Effector CD8-positive, alpha-beta T cell (primary cell): ENCODE measurements around the gene RFT1.
A peak's percentile ranks its signal among the peaks of the same experiment; 100 is the strongest.

ENCODE experiments used
- DNase-seq: peaks from one replicate; lab custom pipeline; 2025; lab: John Stamatoyannopoulos, UW

The RFT1 gene

GRCh38 chr3:53150247-53151085 lies 20.2 kb upstream of the RFT1 start:
- no peak for DNase-seq

- DNase-seq, result no peak
Observed at GRCh38 chr3:53149699-53150098, 19.5 kb upstream of the RFT1 start.

DNA sequence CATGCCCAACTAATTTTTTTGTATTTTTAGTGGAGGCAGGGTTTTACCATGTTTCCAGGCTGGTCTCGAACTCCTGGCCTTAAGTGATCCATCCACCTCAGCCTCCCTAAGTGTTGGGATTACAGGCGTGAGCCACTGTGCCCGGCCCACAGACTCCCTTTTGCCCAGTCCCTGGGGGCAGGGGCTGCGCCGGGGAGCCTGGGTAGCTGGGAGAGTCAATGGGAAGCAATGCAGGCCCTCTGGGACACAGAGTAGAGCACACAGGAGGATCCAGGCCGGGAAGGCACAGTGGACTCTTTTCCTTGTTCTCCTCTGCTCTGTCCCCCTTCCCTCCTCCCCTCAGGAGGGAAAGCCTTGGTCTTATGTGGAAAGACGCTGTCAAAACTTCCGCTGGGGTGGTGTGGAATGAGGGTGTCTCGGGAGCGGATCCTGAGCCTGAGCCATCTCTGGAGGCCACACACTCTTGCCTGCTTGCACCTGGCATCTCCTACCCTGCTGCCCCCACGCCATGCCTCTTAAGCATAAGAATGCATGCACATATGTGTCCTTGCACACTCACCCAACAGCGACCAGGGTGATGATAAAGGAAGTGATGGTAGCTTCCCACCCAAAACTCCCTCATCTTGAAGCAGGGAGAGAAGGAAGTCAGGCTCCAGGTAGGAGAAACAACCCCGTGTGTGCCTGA lies 18.9 kb upstream of the RFT1 start:
- no peak for DNase-seq

GRCh38 chr3:53147903-53148400 lies 17.7 kb upstream of the RFT1 start:
- DNase-seq, result no peak

DNA sequence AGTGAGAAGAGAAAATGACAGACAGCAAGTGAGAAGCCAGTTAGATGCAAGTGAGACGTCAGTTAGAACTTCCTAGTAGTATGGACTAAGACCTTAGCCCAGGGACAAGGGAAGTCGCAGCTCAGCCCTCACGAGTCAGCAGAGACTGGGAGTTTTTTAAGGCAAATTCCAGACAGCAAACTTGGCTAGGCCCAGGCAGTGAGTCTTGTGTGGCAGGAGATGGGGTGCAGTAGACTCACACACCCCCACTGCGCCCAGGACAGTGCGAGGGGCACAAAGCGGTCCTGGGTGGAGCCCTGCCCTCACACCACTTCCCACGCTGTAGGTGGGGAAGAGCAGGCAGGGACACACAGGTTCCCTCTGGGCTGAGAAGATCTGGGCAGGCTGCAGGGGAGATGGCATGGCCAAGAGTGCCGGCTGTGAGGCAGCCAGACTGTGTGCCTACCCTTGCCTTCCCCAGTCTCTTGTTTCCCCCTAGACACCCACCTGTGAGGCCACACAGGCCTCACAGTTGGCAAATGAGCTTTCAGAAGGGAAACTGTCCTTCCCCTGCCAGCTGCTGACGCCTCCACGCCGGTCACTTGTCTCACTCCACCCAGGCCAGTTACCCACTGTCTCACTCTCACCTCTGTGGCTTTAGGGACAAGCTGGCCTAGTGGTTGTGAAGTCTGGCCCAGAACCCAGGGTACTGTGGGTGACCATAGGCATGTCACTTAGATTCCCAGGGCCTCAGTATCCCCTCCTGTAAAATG lies 17.1 kb upstream of the RFT1 start:
- DNase-seq, result no peak

DNA sequence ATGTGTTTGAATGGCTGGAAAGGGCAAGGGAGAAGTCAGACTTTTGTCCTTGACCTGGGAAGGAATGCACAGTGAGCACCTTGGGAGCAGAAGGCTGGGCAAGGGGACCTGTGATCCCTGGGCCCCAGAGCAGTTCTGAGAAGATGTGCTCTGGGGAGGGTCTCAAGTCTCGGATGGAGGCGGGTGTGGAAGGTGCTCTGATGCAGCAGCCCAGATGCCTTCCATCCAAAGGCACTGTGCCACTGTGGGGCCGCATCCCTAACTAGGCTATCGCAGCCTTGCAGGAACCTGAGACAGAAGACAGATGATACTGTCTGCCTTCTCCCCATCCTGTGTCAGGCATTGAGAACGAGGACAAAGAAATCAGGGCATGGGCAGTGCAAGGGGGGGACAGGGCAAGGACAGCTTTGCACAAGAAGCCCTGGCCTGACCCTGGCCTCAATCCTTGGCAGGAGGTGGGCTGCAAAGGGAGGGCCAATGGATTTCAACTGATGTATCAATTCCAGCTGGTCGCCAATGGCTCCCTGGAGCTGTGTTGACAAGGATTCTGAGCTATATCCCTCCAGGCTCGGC lies 16.2 kb upstream of the RFT1 start:
- DNase-seq, result no peak

DNA sequence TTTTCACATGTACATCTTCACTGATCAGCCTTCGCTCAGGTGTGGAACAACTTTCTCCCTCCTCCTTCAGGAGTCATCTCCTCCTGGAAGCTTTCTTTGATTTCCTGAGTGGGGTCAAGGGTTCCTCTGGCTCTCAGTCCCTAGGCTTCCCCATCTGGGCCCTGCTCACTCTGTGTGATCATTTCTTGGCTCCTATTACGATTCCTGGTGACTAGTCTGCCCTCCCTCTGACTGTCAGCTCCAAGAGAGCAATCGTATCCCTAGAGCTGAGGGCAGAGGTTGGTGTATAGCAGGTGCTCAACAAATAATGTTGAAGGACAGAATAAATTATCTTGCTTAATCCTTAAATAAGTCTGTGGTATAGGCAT lies 15.5 kb upstream of the RFT1 start:
- DNase-seq, result no peak

GRCh38 chr3:53144862-53145712 lies 14.9 kb upstream of the RFT1 start:
- DNase-seq, result no peak

- no peak for DNase-seq
Observed at GRCh38 chr3:53144446-53144845, 14.2 kb upstream of the RFT1 start.

DNA sequence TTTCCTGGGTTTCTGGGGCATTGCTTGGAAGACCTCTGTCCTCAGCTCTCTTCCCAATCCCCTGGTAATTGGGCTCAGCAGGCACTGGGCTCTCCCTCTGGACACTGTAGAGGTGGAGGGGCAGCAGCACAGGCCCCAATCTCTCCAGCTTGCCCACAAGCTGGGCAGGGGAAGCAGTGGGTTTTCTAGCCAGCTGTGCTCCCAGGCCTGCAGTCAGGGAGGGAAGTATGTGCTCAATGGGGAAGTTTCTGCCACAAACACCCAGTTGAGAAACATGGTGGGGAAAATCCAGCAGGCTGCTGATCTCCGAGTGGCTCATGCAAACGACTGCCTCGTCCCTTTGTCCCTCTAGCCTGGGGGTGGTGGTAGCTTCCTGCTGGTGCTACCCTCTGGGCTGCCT lies 12.8 kb upstream of the RFT1 start:
- no peak for DNase-seq

DNA sequence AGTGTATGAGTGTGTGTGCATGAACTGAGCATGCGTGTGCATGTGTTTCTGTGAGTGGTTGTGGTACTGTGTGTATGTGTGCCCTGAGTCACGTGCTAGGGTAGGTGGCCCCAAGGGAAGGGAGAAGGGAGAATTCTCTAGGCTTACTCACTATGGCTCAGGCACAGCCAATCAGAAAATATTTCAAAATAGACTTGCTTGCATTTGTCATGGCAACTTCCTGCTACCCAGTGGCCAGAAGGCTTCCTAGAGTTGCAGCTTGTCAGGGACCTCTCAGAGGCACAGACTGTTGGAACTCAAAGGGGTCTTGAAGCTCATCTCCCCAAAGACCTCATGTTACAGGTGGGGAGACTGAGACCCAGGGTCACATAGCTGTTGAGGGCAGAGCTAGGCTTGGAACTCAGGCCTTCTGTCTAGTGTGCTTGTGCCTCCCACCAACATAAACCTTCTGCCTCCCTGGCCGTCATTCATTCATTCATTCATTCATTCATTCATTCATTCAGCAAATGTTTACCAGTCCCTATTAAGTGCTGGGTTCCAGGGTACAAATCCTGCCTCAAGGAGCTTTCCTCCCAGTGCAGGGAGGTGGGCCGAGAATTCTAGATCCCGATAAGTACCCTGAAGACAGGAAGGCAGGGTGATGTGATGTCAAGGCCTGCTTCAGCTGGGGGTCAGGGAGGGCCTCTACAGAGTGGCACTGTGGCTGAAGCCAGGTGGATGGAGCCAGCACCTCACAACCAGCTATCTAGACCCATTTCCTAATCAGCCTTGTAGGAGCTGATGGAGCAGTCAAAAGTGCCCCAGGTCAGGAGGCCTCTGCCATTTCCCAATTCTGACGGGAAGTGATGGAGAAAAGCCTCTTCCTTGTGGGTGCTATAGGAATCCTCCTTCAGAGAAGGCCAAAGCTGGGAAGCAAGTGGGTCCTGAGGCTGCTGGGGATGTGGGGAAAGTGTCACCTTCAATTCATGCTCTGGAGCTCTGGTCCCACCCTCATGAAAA lies 10.9 kb upstream of the RFT1 start:
- DNase-seq, result no peak

DNA sequence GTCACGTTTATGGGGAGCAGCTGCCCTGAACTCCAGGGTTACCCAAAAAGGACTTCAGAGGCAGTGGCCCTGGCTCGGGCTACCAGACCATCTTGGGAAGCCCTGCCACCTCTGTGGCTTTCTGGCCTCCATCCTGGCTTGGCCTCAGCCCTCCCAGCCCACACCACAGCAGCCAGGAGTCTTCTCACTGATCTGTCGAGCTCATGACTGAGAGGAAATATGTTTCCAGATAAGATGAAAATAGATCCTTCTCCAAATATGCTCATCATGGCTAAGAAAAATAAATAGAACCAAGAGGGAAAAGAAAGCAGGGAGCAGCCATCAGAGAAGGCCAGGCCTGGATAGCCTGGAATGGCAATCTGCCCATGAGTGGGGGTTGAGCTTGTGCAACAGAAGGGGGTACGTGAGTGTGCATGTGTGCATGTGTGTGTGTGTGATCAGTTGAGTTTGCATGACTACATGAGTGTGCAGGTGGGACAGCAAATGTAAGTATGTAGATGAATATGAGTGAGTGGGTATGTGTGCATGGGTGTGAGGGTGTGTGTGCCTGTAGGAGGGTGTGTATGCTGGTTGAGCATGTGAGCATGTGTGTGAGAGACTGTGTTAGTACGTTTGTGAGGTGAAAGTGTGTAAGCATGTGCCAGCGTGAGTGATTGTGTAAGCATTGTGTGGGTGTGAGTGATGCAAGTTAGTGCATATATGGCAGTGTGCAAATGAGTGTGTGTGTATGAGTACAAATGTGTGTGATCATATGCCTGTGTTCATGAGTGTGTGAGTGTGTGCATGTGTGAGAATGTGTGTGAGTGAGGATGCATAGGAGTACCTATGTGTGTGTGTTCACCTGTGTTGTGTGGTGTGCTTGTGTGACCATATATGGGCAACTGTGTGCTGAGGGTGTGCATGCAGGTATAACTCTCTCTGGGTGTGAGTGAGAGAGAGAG lies 9.9 kb upstream of the RFT1 start:
- DNase-seq, result no peak

GRCh38 chr3:53137835-53138446 lies 7.7 kb upstream of the RFT1 start:
- DNase-seq, result no peak

GRCh38 chr3:53137221-53137620 lies 7.0 kb upstream of the RFT1 start:
- no peak for DNase-seq

GRCh38 chr3:53134631-53135232 lies 4.5 kb upstream of the RFT1 start:
- DNase-seq, result peak; percentile 24

- DNase-seq, result no peak
Observed at GRCh38 chr3:53132347-53132746, 2.1 kb upstream of the RFT1 start.

GRCh38 chr3:53131096-53131495 lies 861 bp upstream of the RFT1 start:
- no peak for DNase-seq

- DNase-seq, result no peak
Observed at GRCh38 chr3:53129344-53129743, 891 bp downstream of the RFT1 start.
